C4-2B (cell line): ENCODE measurements around the gene HECTD3.

Experiments used
- H3K27ac ChIP-seq: fragments of 450-650 bp; 2 replicates; pipeline ENCODE4 v1.5.1; 2017
- CTCF ChIP-seq: fragments of 450-650 bp; conservative IDR thresholded peaks from 2 replicates; pipeline ENCODE4 v1.5.1; 2017; ENCODE audit warnings: mild to moderate bottlenecking
- ZFX ChIP-seq: fragments of 450-650 bp; IDR thresholded peaks from 2 replicates; pipeline ENCODE4 v1.6.1; 2017

The HECTD3 gene

GRCh38 chr1:45010855-45011811 lies at the start of gene HECTD3:
HECTD3 (minus strand) TSS chr1:45011324; CDS start chr1:45011257, 67 bp downstream.
- peak within 1 kb of the TSS; percentile 81 for H3K27ac ChIP-seq
- TF ChIP-seq ZFX = peak; percentile 24; the same call in 1 of the 2 replicates
- no peak for TF ChIP-seq CTCF

GRCh38 chr1:45059829-45060228 lies 48.7 kb upstream of the HECTD3 start:
- TF ChIP-seq CTCF (no peak), ZFX (no peak)
- H3K27ac ChIP-seq = no peak overlapping the region

GRCh38 chr1:45057542-45057941 lies 46.4 kb upstream of the HECTD3 start:
- TF ChIP-seq CTCF (no peak), ZFX (no peak)
- H3K27ac ChIP-seq = no peak overlapping the region

- TF ChIP-seq ZFX (no peak), CTCF (no peak)
- H3K27ac ChIP-seq = no peak overlapping the region
Observed at GRCh38 chr1:45051005-45051772, 40.1 kb upstream of the HECTD3 start.

- no peak for TF ChIP-seq CTCF
- no peak for TF ChIP-seq ZFX
- H3K27ac ChIP-seq = no peak overlapping the region
Observed at GRCh38 chr1:45047032-45047431, 35.9 kb upstream of the HECTD3 start.

- TF ChIP-seq CTCF (no peak), ZFX (no peak)
- H3K27ac ChIP-seq = no peak overlapping the region
Observed at GRCh38 chr1:45044916-45045315, 33.8 kb upstream of the HECTD3 start.

- no peak for TF ChIP-seq CTCF
- no peak for TF ChIP-seq ZFX
- H3K27ac ChIP-seq = no peak overlapping the region
Observed at GRCh38 chr1:45043094-45043493, 32.0 kb upstream of the HECTD3 start.
